Measurements from ENCODE around the gene HS3ST4. TPM values are rescaled to one million over a fixed set of nuclear protein-coding genes. Genes with fewer than 3 reads are reported as not detected.

HS3ST4 gene
- total and polyA plus RNA-seq, 2 of the 8 experiments (the other 6 are each of a cell fraction or from before 2014, with no cell fraction given) = 1.9 to 3.3 TPM

GRCh38 chr16:25841761-25842160 lies 150.0 kb downstream of the HS3ST4 start (continued):
- TF ChIP-seq SIN3A (conservative IDR thresholded peaks at IDR 0.05 in 1 of 2, IDR thresholded peaks at IDR 0.05 in 1 of 2; ENCODE audit: low read depth in 1 of 2, low read length in 2 of 2) (no peak), TAF7 (optimal IDR thresholded peaks at IDR 0.05; ENCODE audit: borderline replicate concordance, low read depth, low read length) (no peak), TEAD4 (IDR thresholded peaks at IDR 0.05; ENCODE audit: low read depth, low read length) (no peak), MAFK (IDR thresholded peaks at IDR 0.05; ENCODE audit: low read depth, low read length) (no peak)
